Pons (tissue), 1 donor: Measurements from ENCODE around the gene TCF7L1.

ENCODE experiments used
- DNase-seq: peaks from one replicate; pipeline ENCODE4 v3.0.0-alpha.2; 2016; ENCODE audit warnings: low spot score

Gene TCF7L1

DNA sequence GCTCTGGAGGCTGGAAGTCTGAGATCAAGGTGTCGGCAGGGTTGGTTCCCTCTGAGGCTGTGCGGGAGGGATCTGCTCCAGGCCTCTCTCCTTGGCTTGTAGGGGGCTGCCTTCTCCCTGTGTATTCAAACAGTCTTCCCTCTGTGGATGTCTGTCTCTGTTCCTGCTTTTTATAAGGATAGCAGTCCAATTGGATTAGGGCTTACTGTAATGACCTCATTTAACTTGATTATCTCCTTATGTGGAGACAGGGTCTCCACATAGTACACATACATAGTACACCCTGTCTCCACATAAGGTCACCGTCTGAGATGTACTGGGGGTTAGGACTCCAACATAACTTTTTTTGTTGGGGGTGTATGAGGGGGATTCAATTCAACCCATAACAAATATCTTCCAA, 30.5 kb downstream of the TCF7L1 start:
- DNase-seq: no peak

DNA sequence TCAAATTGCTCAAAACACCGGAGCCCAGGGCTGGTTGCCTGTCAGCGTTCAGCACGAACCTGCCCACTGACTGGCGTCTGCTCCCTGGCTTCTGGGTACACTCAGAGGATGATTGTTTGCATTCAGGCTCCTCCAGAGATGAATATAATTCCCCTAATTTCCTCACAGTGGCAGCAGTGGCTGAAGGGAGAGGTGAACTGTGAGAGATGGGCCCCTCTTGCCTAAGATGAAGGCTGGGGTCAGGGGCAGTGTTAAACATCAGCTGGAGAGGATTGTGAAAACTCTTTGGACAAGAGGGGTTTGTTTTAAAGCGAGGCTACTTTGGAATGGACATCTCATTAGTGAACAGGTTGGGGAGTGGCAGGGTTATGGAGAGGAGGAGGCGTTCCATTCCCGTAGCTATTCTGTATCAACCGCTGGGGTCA, 31.0 kb downstream of the TCF7L1 start:
- no peak for DNase-seq

DNA sequence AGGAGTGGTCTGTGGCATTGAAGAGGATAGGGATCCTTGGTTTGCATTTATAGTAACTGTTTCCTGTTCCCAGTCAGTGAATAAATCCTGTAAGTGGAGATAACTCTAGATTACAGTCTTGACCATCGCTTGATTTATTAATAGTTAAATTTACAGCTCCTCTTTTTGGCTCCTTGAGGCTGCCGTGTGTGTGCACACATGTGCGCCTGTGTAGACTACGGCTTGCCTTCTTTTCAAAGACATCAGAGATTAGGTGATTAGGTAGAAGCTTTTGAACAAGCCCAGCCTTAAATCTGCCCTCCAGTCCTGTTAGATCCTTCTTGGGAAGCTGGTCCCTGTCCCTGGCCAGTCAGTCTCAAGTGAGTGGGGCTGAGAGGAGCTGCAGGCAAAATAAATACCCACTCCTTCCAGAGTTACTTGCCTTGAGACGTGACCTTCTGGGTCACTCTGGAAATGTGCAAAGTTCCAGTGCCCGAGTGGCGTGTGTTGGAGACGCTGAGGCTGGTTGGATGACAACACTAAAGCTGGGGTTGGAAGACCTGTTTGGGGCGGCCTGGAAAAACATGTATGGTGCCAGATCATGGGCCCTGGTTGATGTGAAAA, 32.0 kb downstream of the TCF7L1 start:
- no peak for DNase-seq

DNA sequence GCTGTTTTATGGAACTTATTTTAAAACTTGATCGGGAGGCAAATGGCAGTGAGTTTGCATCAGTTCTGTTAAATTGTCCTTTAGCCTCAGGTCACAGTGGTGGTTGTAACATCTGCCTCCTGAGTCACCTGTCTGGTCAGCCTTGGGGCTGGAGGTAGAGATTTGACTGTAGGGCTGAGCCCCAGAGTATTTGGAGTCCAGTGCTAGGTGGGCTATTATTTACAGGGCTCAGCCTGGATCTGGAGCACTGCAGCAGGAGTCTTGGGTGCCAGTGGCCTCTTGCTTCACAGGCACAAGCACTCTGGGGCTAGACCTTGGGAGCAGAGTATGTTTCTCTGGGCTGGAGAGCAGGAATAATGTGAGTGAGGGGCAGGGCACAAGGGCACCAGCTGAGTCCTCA, 32.8 kb downstream of the TCF7L1 start:
- no peak for DNase-seq

DNA sequence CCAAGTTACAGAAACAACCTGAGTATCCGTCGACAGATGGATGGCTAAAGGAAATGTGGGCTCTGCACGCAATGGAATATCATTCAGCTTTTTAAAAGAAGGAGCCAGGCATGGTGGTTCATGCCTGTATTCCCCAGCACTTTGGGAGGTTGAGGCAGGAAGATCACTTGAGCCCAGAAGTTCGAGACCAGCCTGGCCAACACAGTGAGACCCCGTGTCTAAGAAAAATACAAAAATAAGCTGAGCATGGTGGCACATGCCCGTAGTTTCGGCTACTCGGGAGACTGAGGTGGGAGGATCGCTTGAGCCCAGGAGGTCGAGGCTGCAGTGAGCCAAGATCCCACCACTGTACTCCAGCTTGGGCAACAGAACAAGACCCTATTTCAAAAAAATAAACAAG, 34.3 kb downstream of the TCF7L1 start:
- no peak for DNase-seq

DNA sequence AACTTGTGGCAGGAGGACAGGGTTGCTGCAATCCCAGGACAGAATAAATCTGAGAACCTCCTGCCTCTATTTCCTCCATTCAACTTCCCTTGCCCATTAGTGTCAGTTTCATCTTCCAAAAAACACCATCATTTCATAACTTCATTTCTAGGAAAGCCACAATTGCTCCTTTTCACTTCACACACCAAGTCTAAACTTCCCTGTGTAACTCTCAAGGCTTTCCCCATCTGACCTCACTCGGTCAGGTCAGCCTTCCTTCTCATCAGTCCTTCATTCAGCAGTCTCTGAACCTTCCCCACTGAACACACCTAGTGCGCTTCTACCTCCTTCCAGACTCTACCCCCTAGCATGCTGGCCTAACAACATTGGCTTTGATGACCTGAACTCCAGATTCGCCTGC, 35.8 kb downstream of the TCF7L1 start:
- DNase-seq: no peak

DNA sequence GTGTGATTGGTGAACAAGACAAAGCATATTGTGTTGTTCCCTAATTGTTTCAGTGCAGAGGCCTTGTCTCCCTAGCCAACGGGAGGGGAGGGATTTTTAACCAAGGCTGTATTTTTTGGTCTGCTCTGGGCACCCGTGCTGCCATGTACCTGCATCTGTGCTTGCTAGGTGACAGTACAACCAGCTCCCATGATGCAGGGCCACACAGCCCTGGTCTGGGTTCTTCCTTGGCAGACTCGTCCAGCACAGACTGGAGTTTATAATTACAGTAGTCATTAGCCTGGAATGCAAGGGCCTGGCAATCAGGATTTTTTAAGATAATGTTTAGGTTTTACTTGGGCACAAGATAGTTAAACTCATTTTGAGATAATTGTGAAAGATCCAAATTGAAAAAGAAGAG, 36.4 kb downstream of the TCF7L1 start:
- no peak for DNase-seq

DNA sequence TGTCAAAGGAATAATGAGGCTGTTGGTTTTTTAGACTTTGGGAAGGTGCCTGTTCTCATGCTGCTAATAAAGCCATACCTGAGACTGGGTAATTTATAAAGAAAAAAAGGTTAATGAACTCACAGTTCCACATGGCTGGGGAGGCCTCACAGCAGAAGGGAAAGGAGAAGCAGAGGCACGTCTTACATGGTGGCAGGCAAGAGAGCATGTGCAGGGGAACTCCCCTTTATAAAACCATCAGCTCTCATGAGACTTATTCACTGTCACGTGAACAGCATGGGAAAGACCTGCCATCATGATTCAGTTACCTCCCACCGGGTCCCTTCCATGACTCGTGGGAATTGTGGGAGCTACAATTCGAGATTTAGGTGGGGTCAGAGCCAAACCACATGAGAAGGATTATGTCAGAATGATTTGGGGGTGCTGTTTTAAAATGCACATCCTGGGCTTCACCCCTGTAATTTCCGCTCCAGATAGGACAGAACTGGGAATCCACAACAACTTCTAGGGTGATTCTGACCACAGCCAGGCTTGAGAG, 37.8 kb downstream of the TCF7L1 start:
- DNase-seq: no peak

DNA sequence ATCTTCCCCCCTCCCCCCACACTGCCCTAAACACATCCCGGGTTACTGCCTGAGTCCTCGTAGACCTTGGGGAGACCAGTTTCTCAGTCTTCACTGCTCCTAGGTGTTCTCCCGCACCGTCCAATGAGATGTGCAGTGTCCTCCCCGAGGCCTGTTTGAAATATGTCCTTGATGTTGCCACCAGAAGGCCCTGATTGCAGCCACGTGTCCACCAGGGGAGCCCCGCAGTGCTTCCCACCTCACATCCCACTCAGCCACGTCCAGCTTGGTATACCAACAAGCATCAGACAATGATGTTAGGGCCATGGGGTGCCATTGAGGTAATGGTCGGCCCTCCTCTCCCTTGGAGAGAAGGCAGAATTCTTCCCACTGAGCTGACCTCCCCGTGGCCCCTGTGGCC, 38.7 kb downstream of the TCF7L1 start:
- no peak for DNase-seq

DNA sequence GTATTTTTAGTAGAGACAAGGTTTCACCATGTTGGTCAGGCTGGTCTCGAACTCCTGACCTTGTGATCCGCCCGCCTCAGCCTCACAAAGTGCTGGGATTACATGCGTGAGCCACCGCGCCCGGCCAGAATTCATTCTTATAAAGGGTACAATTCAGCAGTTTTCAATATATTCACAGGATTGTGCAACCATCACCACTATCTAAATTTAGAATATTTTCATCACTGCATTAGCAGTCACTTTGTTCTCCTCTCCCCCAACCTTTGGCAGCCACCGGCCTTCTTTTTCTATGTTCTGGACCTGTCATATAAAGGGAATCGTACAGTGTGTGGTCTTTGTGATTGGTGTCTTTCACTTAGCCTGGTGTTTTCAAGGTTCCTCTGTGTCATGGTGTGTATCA, 40.7 kb downstream of the TCF7L1 start:
- DNase-seq: no peak

DNA sequence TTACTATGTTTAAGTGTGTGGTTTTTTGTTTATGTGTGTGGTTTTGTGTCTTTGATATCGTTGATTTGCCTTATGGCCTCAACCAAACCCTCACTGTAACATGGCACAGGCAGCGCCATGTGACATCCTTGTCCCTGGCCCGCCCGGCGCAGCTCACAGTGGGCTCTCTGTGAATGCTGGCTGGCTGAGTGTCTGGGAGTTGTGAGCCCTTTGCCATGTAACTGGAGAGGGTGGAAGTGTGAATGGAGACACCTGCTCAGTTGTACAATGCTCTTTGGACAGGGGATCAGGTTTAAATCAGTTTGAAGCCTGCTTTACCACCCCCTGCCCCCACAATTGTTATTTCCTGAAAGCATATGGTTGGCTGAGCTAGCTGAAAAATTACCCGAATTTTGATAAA, 41.8 kb downstream of the TCF7L1 start:
- no peak for DNase-seq

DNA sequence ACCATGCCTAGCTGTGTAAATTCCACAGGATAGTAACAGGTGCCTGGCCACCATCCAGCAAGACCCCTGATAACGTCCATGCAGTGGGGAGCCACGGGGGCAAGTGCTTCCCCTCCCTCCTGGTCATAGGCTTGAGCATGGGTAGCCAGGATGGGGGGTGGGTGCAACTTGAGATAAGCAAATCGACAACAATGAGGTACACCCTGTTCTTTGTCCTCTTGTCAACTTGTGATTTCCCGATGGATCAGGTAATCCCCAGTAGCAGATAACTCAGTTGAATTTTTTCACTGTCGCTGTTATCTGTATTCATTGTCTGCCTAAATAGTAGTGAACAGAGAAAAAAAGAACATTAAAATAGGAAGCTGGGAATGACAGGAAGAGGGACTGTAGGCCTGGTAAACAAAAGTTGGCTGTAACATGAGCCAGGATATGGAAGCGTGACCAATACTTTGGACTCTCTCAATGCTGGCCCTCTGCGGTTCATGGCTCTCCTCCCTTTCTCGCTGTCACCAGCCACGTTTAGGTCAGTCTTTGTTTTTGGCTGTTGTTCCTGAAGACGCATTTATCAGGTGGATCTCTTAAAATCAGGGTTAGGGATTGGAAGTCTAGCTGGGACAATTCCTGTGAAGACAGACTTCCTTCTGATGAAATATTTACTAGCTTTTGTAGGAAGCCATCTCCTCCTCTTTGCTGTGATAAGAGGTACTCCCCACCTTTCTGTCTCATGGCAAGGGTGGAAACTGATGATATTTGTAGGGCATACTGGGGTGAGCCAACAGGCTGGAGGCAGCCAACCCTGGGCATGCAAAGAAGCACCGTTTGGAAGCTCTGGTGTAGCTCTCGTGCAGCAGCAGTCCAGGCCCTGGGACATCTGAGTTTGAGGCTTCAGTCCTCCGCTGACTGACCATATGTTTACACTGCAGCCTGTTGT, 42.4 kb downstream of the TCF7L1 start:
- DNase-seq: no peak

DNA sequence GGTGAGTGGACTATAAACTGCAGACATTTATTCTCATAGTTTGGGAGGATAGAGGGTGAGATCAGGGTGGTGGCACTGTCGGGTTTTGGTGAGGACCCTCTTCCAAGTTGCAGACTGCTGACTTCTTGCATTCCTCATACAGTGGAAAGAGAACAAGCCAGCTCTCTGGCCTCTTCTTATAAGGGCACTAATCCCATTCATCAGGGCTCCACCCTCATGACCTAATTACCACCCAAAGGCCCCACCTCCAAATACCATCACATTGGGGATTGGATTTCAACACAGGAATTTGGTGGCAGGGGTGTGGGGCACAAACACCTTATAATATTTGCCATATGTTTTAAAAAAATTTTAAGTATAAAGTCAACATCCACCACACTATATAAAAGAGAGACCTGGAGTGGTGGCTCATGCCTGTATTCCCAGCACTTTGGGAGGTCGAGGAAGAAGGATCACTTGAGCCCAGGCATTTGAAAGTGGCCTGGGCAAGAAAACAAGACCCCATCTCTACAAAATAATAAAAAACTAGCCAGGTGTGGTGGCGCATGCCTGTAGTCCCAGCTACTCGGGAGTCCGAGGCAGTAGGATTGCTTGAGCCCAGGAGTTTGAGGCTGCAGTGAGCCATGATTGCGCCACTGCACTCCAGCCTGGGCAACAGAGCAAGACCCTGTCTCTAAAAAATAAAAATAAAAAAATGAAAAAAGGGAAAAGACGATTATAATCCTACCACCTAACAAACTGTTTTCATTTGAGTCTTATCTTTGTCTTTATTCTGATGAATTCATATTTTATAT, 44.0 kb downstream of the TCF7L1 start:
- no peak for DNase-seq

DNA sequence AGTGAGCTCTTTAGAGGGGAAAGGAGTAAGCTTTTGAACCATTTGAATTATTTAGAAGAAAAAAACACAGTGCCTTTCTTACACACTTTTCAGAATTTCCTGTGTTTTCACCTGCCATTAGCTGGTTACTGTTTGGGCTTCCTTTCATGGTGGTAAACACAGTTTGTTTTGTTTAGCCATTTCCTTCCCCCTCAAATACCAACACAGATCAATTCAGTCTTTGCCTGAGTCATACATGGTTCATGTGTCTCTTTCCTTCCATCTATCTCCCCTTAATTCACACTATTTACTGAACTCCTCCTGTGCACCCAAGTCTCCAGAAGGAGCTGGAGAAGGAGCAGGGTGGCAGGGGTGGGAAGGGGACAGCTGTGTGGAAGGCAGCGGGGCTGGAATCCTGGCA, 45.0 kb downstream of the TCF7L1 start:
- DNase-seq: no peak

DNA sequence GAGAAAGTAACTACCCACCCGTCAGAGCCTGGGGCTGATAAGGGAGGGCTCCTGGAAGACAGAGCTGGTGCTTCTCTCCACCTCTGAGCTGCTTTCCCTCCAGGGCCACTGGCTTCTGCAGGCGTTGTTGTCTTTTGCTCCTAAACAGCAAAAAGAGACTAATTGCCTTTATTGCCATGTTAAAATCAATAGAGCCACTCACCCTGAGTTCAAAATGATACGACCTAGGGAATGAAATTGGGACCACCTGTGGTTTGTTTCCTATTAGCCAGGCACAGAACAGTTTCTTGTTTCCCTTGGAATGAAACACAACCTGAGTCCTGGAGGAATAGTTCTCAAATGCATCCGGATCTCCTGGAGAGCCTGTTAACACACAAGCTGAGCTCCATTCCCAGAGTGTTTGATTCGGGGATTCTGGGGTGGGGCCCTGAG, 45.8 kb downstream of the TCF7L1 start:
- no peak for DNase-seq

DNA sequence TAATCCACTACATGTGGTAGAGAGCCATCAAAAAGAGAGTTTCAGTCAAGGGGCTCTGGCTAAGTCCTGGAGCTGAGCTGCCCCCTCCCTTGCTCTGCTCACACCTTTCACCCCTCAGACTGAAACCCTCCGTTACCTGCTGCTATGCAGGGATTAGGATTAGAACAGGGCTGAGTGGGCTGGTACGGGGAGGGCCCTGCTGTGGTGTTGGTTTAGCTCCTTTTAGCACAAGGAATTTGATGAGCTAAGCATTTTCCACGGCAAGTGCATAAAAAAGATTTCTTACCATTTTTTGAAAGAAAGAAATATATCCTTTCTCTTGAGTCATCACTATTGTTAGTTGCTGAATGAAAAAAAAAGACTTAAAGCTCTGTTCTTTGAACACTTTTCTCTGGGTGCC, 46.3 kb downstream of the TCF7L1 start:
- no peak for DNase-seq

DNA sequence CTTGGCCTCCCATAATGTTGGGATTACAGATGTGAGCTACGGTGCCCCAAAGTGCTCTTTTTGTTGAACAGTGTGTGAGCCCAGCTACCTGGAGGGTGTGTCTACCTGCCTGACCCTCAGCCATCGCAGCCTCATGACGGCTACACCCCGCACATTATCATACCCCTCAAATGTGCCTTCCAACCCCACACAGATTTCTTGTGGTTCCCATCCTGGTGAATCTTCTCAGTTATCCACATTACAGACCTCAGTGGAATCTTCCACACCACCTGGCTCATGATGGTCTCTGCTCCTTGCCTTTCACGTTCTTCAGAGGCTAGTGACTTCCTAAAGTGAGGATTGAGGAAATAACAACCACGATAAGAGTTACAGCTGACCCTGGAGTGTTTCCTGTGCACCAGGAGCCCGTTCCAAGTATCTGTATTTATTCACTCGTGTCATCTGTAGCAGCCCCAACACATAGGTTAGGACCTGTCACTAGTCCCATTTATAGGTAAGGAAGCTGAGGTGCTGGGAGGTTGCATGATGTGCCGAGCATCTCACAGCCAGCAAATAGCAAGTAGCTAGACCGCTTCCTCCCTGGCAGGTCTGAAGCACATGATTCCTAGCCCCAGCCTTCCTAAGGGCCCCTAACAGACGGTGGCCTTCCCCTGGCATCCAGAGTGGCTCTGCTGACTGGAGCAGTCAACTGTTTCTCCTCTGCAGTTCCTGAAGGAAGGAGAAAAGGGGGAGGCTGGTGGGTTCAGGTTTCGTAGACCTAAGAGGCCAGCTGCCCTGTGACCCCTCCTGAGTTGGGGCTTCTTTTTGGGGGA, 47.3 kb downstream of the TCF7L1 start:
- no peak for DNase-seq

DNA sequence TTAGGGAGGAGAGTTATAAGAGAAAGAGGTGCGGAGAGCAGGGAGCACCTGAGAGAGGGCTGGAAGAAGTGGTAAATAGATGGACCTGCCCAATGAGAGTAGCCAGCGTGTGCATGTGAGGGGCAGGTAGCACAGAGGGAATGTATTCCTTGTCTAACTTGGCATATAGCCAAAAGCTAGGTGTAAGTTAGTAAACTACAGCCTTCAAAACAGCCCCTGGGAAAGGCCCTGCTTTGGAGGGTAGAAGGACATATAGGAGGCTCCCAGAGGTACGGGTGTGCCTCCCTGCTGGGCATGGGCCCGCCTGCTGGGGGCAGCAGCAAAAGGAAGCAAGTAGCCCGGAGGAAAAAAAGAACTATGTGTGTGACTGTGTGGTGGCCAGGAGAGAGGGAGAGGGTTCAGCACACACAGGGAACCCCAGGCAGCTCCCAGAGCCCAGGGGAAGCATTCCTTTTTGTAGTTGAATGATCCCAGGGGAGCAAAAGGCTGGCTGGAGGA, 48.0 kb downstream of the TCF7L1 start:
- DNase-seq: no peak

DNA sequence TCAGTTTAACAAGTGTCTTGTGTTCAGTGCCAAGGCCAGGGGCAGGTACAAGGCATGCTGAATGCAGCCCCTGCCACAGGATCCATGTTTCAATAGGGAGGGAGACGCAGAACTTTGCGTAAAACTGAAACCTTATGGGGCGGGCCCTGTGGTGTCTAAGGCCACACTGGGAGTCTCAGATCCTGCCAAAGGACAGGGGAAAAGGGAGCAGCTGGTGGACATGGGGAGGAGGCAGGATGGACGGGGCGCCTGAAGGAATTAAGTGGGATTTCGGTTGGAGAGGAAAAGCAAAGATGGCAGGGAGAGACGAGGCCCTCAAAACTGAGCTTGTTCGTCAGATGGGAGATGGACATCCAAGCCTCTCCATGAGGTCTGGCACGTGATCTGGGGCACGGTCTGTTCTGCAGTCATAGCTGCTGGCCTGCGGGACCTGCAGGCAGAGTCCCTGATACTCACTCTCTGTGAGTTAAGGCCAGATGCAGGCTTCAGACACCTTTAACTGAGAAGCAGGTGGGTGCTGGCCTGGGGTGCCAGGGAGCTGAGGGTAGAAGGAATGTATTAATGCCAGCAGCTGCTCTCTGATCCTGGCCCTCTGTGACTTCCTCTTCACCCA, 48.8 kb downstream of the TCF7L1 start:
- no peak for DNase-seq

DNA sequence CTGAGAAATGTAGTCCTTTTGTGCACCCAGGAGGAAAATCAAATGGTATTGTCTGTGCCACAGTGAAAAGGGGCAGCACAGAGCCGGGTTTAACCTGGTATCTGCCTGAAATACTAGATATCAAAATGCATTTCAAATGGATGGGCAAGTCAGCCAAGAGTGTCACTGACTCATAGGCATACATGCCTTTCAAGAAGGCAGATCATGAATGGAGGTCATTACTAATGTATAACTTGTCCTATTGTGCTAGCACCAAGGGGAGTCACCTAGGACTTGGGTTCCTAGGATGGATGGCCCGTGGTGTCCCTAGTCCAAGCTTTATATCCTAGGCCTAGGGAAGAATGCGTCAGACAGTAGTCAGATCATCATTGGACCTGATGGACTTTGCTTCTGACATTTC, 49.9 kb downstream of the TCF7L1 start:
- DNase-seq: no peak

DNA sequence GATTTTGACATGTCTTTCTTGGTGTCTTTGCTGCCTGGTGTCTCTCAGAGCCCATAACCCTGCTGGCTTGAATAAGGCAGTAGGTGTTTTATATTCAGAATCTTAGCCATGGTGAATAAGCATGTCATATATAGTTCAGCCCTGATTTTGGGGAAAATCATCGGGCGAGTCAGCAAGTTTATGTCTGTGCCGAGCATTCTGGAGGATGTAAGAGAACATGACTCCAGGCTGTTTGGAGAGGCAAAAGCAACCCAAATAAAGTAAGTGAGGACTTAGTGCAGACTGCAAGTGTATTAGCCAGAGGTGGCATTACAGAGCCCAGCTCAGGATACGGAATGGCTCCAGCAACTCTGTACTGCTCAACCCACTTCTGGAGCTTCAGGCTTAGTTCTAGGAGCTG, 50.3 kb downstream of the TCF7L1 start:
- DNase-seq: no peak
